Testis (tissue), 3 donors: ENCODE results near the gene CEP104. TPM values are rescaled to one million over a fixed set of nuclear protein-coding genes. Genes with fewer than 3 reads are reported as not detected.

Experiments used
- DNase-seq: peaks from one replicate; pipeline ENCODE4 v3.0.0-alpha.2; 2019
- H3K27ac ChIP-seq, 2 donors: fragments of 200-600 bp; sonication (generic); one replicate each; pipeline ENCODE4 v1.5.1; 2019
- H3K27me3 ChIP-seq: fragments of 200-600 bp; sonication (generic); one replicate; pipeline ENCODE4 v1.5.1; 2019
- H3K36me3 ChIP-seq: fragments of 200-600 bp; sonication (generic); one replicate; pipeline ENCODE4 v1.5.1; 2017; ENCODE audit warnings: low read depth; ENCODE audit errors: missing control alignments
- H3K4me1 ChIP-seq: fragments of 200-600 bp; sonication (generic); one replicate; pipeline ENCODE4 v1.5.1; 2019
- H3K4me3 ChIP-seq, 2 donors: fragments of 200-600 bp; sonication (generic); one replicate each; pipeline ENCODE4 v1.5.1; 2017 to 2019
- H3K9me3 ChIP-seq: fragments of 200-600 bp; sonication (generic); one replicate; pipeline ENCODE4 v1.5.1; 2017
- CTCF ChIP-seq, 3 experiments: fragments of 450-650 bp in 2 of 3; fragments of 200-600 bp in 1 of 3; sonication (generic) in 1 of 3; IDR thresholded peaks; one replicate each; pipeline ENCODE4 v1.5.1; 2016 to 2019; ENCODE audit warnings: antibody characterized with exemption in 3 of 3, mild to moderate bottlenecking in 2 of 3, moderate library complexity in 1 of 3
- POLR2A ChIP-seq: fragments of 450-650 bp; IDR thresholded peaks from one replicate; pipeline ENCODE4 v1.6.1; 2017; ENCODE audit warnings: antibody characterized with exemption, mild to moderate bottlenecking, moderate library complexity
- WGBS, 2 donors: methylation state at CpG; one replicate each; pipeline ENCODE4 v1.1.5; 2018; 5-methylcytosine and 5-hydroxymethylcytosine counted together
- intact Hi-C: fragments of 100-400 bp; cut with DNase I; formaldehyde crosslinking; loops from one replicate; pipeline ENCODE4 v1.15.1; 2023; ENCODE audit warnings: low total_unique reads
- polyA plus RNA-seq: library from polyadenylated mRNA; stranded (reverse); fragments of 350-450 nt; fragmentation: Illumina TruSeq; extraction: RNeasy Lipid Tissue Mini Kit (QIAGEN cat#74804); gene quantifications from one replicate; pipeline ENCODE4 v1.2.3, GENCODE V29; 2014; ENCODE audit warnings: low read depth, low replicate concordance; ENCODE audit not compliant: insufficient read depth
- total RNA-seq, 2 donors: library from RNA; depleted of rRNA; stranded (reverse); fragments of >200 nt; gene quantifications; one replicate each; pipeline ENCODE4 v1.2.3, GENCODE V29; 2016

CEP104 gene
- total and polyA plus RNA-seq, 3 donors from 2014 or later: 41.5 to 80.4 (median 55.1) TPM

- intact Hi-C loops: no loop called here
- no peak for DNase-seq
- H3K27me3 ChIP-seq: no peaks in the 10 kb centered on the region
- no peaks in the 10 kb centered on the region for H3K36me3 ChIP-seq
- TF ChIP-seq POLR2A: no peak
- no peak for TF ChIP-seq CTCF (IDR thresholded peaks at IDR 0.05)
- WGBS, 2 donors: 80 to 89% methylated on average over 6 of the region's 6 CpGs
- no peaks in the 10 kb centered on the region for H3K4me1 ChIP-seq
- no peaks in the 10 kb centered on the region for H3K9me3 ChIP-seq
- H3K4me3 ChIP-seq: no peak overlapping the region
- H3K27ac ChIP-seq: no peak overlapping the region
These were observed 9.9 kb downstream of the CEP104 start for GRCh38 chr1:3847081-3847480.

GRCh38 chr1:3846541-3846940, 10.5 kb downstream of the CEP104 start:
- Histone ChIP-seq H3K4me3 (no peak overlapping the region), H3K9me3 (no peaks in the 10 kb centered on the region), H3K27me3 (no peaks in the 10 kb centered on the region), H3K4me1 (no peaks in the 10 kb centered on the region), H3K27ac (no peak overlapping the region), H3K36me3 (no peaks in the 10 kb centered on the region)
- DNase-seq: no peak
- intact Hi-C loops: no loop called here
- TF ChIP-seq POLR2A (no peak), CTCF (IDR thresholded peaks at IDR 0.05) (no peak)
- WGBS, 2 donors: 91 to 93% methylated on average over 3 of the region's 3 CpGs

- Histone ChIP-seq H3K27ac (no peak overlapping the region), H3K27me3 (no peaks in the 10 kb centered on the region), H3K36me3 (no peaks in the 10 kb centered on the region), H3K4me1 (no peaks in the 10 kb centered on the region), H3K4me3 (no peak overlapping the region), H3K9me3 (no peaks in the 10 kb centered on the region)
- WGBS, 2 donors: 92 to 97% methylated on average over 9 of the region's 9 CpGs
- intact Hi-C loops: no loop called here
- DNase-seq: no peak
- no peak for TF ChIP-seq CTCF (IDR thresholded peaks at IDR 0.05)
- TF ChIP-seq POLR2A: no peak
These were observed 14.1 kb downstream of the CEP104 start for GRCh38 chr1:3842912-3843311.

GRCh38 chr1:3841491-3841890, 15.5 kb downstream of the CEP104 start:
- no peak for TF ChIP-seq POLR2A
- no peak for TF ChIP-seq CTCF (IDR thresholded peaks at IDR 0.05)
- intact Hi-C loops: no loop called here
- H3K9me3 ChIP-seq: no peaks in the 10 kb centered on the region
- no peaks in the 10 kb centered on the region for H3K36me3 ChIP-seq
- no peak overlapping the region for H3K4me3 ChIP-seq
- H3K27ac ChIP-seq: no peak overlapping the region
- WGBS, 2 donors: 94 to 97% methylated on average over 7 of the region's 7 CpGs
- no peaks in the 10 kb centered on the region for H3K27me3 ChIP-seq
- H3K4me1 ChIP-seq: no peaks in the 10 kb centered on the region
- DNase-seq: no peak

- Histone ChIP-seq H3K36me3 (no peaks in the 10 kb centered on the region), H3K9me3 (no peaks in the 10 kb centered on the region), H3K4me1 (no peaks in the 10 kb centered on the region), H3K27me3 (no peaks in the 10 kb centered on the region), H3K4me3 (no peak overlapping the region), H3K27ac (no peak overlapping the region)
- WGBS, 2 donors: 93 to 95% methylated on average over 11 of the region's 11 CpGs
- TF ChIP-seq POLR2A: no peak
- intact Hi-C loops: no loop called here
- DNase-seq: no peak
These were observed 18.2 kb downstream of the CEP104 start for GRCh38 chr1:3838788-3839187.
